Activated naive CD8-positive, alpha-beta T cell treated with anti-CD3 and anti-CD28 coated beads, Interleukin-2, amount 10 ng/mL, durations not matched to agents 7 days and 5 days (primary cell): ENCODE results near the gene LRSAM1. TPM values are rescaled to one million over a fixed set of nuclear protein-coding genes. Genes with fewer than 3 reads are reported as not detected.

Experiments
- ATAC-seq: fragments of 150-1000 bp; cut with Tn5 transposase; one replicate; pipeline ENCODE4 v1.10.0; 2021; ENCODE audit warnings: low read depth, moderate library complexity
- POLR2A ChIA-PET: fragments of 350-600 bp; sonication (Branson Sonifier 250); formaldehyde crosslinking; loops from one replicate; lab custom pipeline; 2021; ENCODE audit warnings: antibody characterized with exemption; lab: Charles Lee
- DNase-seq: peaks from one replicate; pipeline ENCODE4 v3.0.0; 2021
- H3K27ac Mint-ChIP-seq: one replicate; pipeline ENCODE4 v1.8.0; 2022; ENCODE audit warnings: mild to moderate bottlenecking, mixed read lengths
- H3K27me3 Mint-ChIP-seq: one replicate; pipeline ENCODE4 v1.8.0; 2022; ENCODE audit warnings: mild to moderate bottlenecking, moderate library complexity, mixed read lengths
- H3K36me3 Mint-ChIP-seq: one replicate; pipeline ENCODE4 v1.8.0; 2021; ENCODE audit warnings: mild to moderate bottlenecking, mixed read lengths
- H3K4me1 Mint-ChIP-seq: one replicate; pipeline ENCODE4 v1.8.0; 2021; ENCODE audit warnings: mixed read lengths
- H3K4me3 Mint-ChIP-seq: one replicate; pipeline ENCODE4 v1.8.0; 2022; ENCODE audit warnings: mild to moderate bottlenecking, moderate library complexity, mixed read lengths
- H3K9me3 Mint-ChIP-seq: one replicate; pipeline ENCODE4 v1.8.0; 2021; ENCODE audit warnings: mixed read lengths
- total RNA-seq, 2 experiments: library from RNA; stranded (reverse); gene quantifications; one replicate each; pipeline ENCODE4 v1.2.3, GENCODE V29; 2021

The LRSAM1 gene
- total RNA-seq, 2 experiments from 2014 or later = 22.4 to 25.5 TPM

GRCh38 chr9:127543973-127544533 is 92.7 kb downstream of the LRSAM1 start:
- Mint-ChIP-seq H3K27me3 (no peaks in the 10 kb centered on the region), H3K27ac (peak overlapping the region; percentile 52), H3K4me1 (peaks cover 30% of the 10 kb centered on the region), H3K4me3 (no peak overlapping the region), H3K36me3 (peaks cover 23% of the 10 kb centered on the region), H3K9me3 (no peaks in the 10 kb centered on the region)
- no peak for ATAC-seq
- no peak for DNase-seq
- POLR2A ChIA-PET = interaction anchor here (0.7 kb wide), 1 partner anchor 12 kb away, joined by 3 read pairs; no protein-coding TSS in a partner anchor

- Mint-ChIP-seq H3K4me1 (peaks cover 39% of the 10 kb centered on the region), H3K27ac (peak overlapping the region; percentile 25), H3K9me3 (no peaks in the 10 kb centered on the region), H3K36me3 (peaks cover 33% of the 10 kb centered on the region), H3K4me3 (no peak overlapping the region), H3K27me3 (no peaks in the 10 kb centered on the region)
- DNase-seq = no peak
- POLR2A ChIA-PET = interaction anchor here (0.5 kb wide), 1 partner anchor 524 kb away, joined by 3 read pairs; no protein-coding TSS in a partner anchor
- ATAC-seq = no peak
Observed at GRCh38 chr9:127545196-127546124, 94.2 kb downstream of the LRSAM1 start.

- POLR2A ChIA-PET = no interaction called here
- no peak overlapping the region for H3K4me3 Mint-ChIP-seq
- H3K27me3 Mint-ChIP-seq = no peaks in the 10 kb centered on the region
- no peak for ATAC-seq
- peak overlapping the region; percentile 65 for H3K27ac Mint-ChIP-seq
- peaks cover 37% of the 10 kb centered on the region for H3K4me1 Mint-ChIP-seq
- H3K36me3 Mint-ChIP-seq = peaks cover 34% of the 10 kb centered on the region
- no peaks in the 10 kb centered on the region for H3K9me3 Mint-ChIP-seq
- DNase-seq = no peak
Observed at GRCh38 chr9:127546125-127546832, 95.0 kb downstream of the LRSAM1 start.

GRCh38 chr9:127548352-127548881 is 97.1 kb downstream of the LRSAM1 start:
- POLR2A ChIA-PET = interaction anchor here (0.8 kb wide), 1 partner anchor 8 kb away, joined by 3 read pairs; no protein-coding TSS in a partner anchor
- no peak for ATAC-seq
- no peaks in the 10 kb centered on the region for H3K9me3 Mint-ChIP-seq
- peaks cover 41% of the 10 kb centered on the region for H3K4me1 Mint-ChIP-seq
- H3K27me3 Mint-ChIP-seq = no peaks in the 10 kb centered on the region
- no peak for DNase-seq
- H3K36me3 Mint-ChIP-seq = peaks cover 34% of the 10 kb centered on the region
- no peak overlapping the region for H3K4me3 Mint-ChIP-seq
- no peak overlapping the region for H3K27ac Mint-ChIP-seq

GRCh38 chr9:127549218-127549617 is 97.9 kb downstream of the LRSAM1 start:
- H3K4me1 Mint-ChIP-seq = peaks cover 40% of the 10 kb centered on the region
- H3K27ac Mint-ChIP-seq = no peak overlapping the region
- POLR2A ChIA-PET = no interaction called here
- no peaks in the 10 kb centered on the region for H3K9me3 Mint-ChIP-seq
- no peak overlapping the region for H3K4me3 Mint-ChIP-seq
- DNase-seq (no peak), ATAC-seq (no peak)
- peaks cover 32% of the 10 kb centered on the region for H3K36me3 Mint-ChIP-seq
- no peaks in the 10 kb centered on the region for H3K27me3 Mint-ChIP-seq

GRCh38 chr9:127549751-127550150 is 98.4 kb downstream of the LRSAM1 start:
- no peak overlapping the region for H3K27ac Mint-ChIP-seq
- ATAC-seq (no peak), DNase-seq (no peak)
- peaks cover 33% of the 10 kb centered on the region for H3K36me3 Mint-ChIP-seq
- no peaks in the 10 kb centered on the region for H3K9me3 Mint-ChIP-seq
- peaks cover 42% of the 10 kb centered on the region for H3K4me1 Mint-ChIP-seq
- POLR2A ChIA-PET = no interaction called here
- no peak overlapping the region for H3K4me3 Mint-ChIP-seq
- H3K27me3 Mint-ChIP-seq = no peaks in the 10 kb centered on the region

- no peaks in the 10 kb centered on the region for H3K9me3 Mint-ChIP-seq
- DNase-seq (no peak), ATAC-seq (no peak)
- H3K4me3 Mint-ChIP-seq = no peak overlapping the region
- peaks cover 37% of the 10 kb centered on the region for H3K36me3 Mint-ChIP-seq
- POLR2A ChIA-PET = no interaction called here
- no peak overlapping the region for H3K27ac Mint-ChIP-seq
- H3K4me1 Mint-ChIP-seq = peaks cover 44% of the 10 kb centered on the region
- H3K27me3 Mint-ChIP-seq = no peaks in the 10 kb centered on the region
Observed at GRCh38 chr9:127550282-127550681, 99.0 kb downstream of the LRSAM1 start.

GRCh38 chr9:127550751-127551150 is 99.4 kb downstream of the LRSAM1 start:
- no peaks in the 10 kb centered on the region for H3K9me3 Mint-ChIP-seq
- H3K27ac Mint-ChIP-seq = no peak overlapping the region
- POLR2A ChIA-PET = no interaction called here
- ATAC-seq (no peak), DNase-seq (no peak)
- peaks cover 46% of the 10 kb centered on the region for H3K4me1 Mint-ChIP-seq
- peaks cover 37% of the 10 kb centered on the region for H3K36me3 Mint-ChIP-seq
- H3K27me3 Mint-ChIP-seq = no peaks in the 10 kb centered on the region
- no peak overlapping the region for H3K4me3 Mint-ChIP-seq

Other genes with a start within 250 kb of the LRSAM1 start
- gene GARNL3, start 186.7 kb upstream of the LRSAM1 start, total RNA-seq = 1 to 10 TPM; 3.1 to 3.4 TPM
- gene SLC2A8, start 54.3 kb upstream of the LRSAM1 start, total RNA-seq = 1 to 10 TPM; 3.4 to 4.1 TPM
- 10 to 100 TPM; 14.2 to 15.0 TPM for gene ZNF79, start 27.1 kb upstream of the LRSAM1 start, total RNA-seq
- 1,000 to 10,000 TPM; 1,332 to 1,343 TPM for gene RPL12, start 104 bp upstream of the LRSAM1 start, total RNA-seq
- 10 to 100 TPM; 19.8 to 21.7 TPM for gene STXBP1, start 160.8 kb downstream of the LRSAM1 start, total RNA-seq